OCI-LY1 (cell line): ENCODE measurements around the gene KAT5.
A peak's percentile ranks its signal among the peaks of the same experiment; 100 is the strongest.

Source experiments
- H2AFZ ChIP-seq: fragments of 200-600 bp; sonication (generic), shearing (Covaris generic); 2 replicates; pipeline ENCODE4 v1.6.0; 2014; ENCODE audit warnings: antibody characterized with exemption, mild to moderate bottlenecking, low read length
- H3F3A ChIP-seq: fragments of 200-600 bp; sonication (generic), shearing (Covaris generic); 2 replicates; pipeline ENCODE4 v1.6.0; 2014; ENCODE audit warnings: mild to moderate bottlenecking, antibody characterized with exemption, low read length, moderate library complexity; ENCODE audit not compliant: insufficient read depth
- H3K27ac ChIP-seq: fragments of 200-600 bp; sonication (generic); 2 replicates; pipeline ENCODE4 v1.5.1; 2014; ENCODE audit warnings: low read length, mixed run types, mild to moderate bottlenecking, low read depth; ENCODE audit not compliant: poor library complexity, severe bottlenecking
- H3K27me3 ChIP-seq: fragments of 200-600 bp; sonication (generic); 2 replicates; pipeline ENCODE4 v1.6.0; 2014; ENCODE audit warnings: antibody characterized with exemption, mild to moderate bottlenecking, low read length, moderate library complexity; ENCODE audit not compliant: insufficient read depth
- H3K36me3 ChIP-seq: fragments of 200-600 bp; sonication (generic); 2 replicates; pipeline ENCODE4 v1.6.1; 2014; ENCODE audit warnings: mild to moderate bottlenecking, antibody characterized with exemption, low read length, moderate library complexity, mixed read lengths; ENCODE audit not compliant: insufficient read depth
- H3K4me1 ChIP-seq: fragments of 200-600 bp; sonication (generic); 2 replicates; pipeline ENCODE4 v1.5.1; 2014; ENCODE audit warnings: mild to moderate bottlenecking, low read length, moderate library complexity; ENCODE audit not compliant: insufficient read depth, severe bottlenecking
- H3K4me2 ChIP-seq: fragments of 200-600 bp; sonication (generic), shearing (Covaris generic); 2 replicates; pipeline ENCODE4 v1.6.1; 2014; ENCODE audit warnings: low read length
- H3K4me3 ChIP-seq: fragments of 200-600 bp; sonication (generic); 2 replicates; pipeline ENCODE4 v1.5.1; 2014; ENCODE audit warnings: low read length, low read depth, mild to moderate bottlenecking, mixed read lengths; ENCODE audit not compliant: poor library complexity, severe bottlenecking
- H3K79me2 ChIP-seq: fragments of 200-600 bp; shearing (Covaris generic); 2 replicates; pipeline ENCODE4 v1.6.1; 2016; ENCODE audit warnings: mixed run types, low read length, mixed read lengths; ENCODE audit not compliant: insufficient read depth
- H3K9ac ChIP-seq: fragments of 200-600 bp; sonication (generic), shearing (Covaris generic); 2 replicates; pipeline ENCODE4 v1.6.1; 2014; ENCODE audit warnings: mild to moderate bottlenecking, low read length, mixed read lengths
- H3K9me2 ChIP-seq: fragments of 200-600 bp; sonication (generic), shearing (Covaris generic); 2 replicates; pipeline ENCODE4 v1.6.1; 2014; ENCODE audit warnings: low read depth, mild to moderate bottlenecking, low read length, mixed read lengths
- H3K9me3 ChIP-seq: fragments of 200-600 bp; shearing (Covaris generic); 2 replicates; pipeline ENCODE4 v1.6.1; 2014; ENCODE audit warnings: low read length, mixed read lengths
- H4K20me1 ChIP-seq: fragments of 200-600 bp; sonication (generic), shearing (Covaris generic); 2 replicates; pipeline ENCODE4 v1.6.0; 2016; ENCODE audit warnings: mild to moderate bottlenecking, low read length; ENCODE audit not compliant: insufficient read depth
- EZH2 ChIP-seq: fragments of 200-600 bp; sonication (generic), shearing (Covaris generic); IDR thresholded peaks from 2 replicates; pipeline ENCODE4 v1.8.0; 2017; ENCODE audit warnings: borderline replicate concordance, mixed run types, mild to moderate bottlenecking, antibody characterized with exemption, low read length, moderate library complexity, mixed read lengths
- TF ChIP-seq, protein P1 (sequence below): fragments of 200-600 bp; sonication (generic), shearing (Covaris generic); IDR thresholded peaks from 2 replicates; pipeline ENCODE4 v1.5.1; 2017; ENCODE audit warnings: mild to moderate bottlenecking, antibody characterized with exemption, low read length, moderate library complexity, mixed read lengths

Gene KAT5

DNA sequence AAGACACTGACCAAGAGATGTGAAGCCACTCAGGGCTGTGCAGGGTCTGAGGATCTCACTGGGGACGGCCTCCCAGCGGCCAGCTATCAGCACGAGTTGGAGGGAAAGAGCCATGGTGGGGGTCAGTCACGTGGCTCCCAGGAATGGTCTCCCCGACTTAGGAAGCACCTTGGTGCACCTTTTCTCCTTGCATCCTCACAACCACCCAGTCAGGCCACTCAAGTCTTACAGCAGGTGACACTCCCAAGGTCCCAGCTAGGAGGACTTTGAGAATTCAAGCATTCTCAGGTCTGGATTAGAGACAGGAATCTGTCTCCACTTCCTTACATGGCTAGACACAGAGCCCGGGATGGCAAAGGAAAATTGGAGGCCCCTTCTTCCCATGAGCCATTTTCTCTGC lies 5.9 kb downstream of the KAT5 start:
- H3K79me2 ChIP-seq, result peaks cover 11% of the 10 kb centered on the region; the same call in 1 of the 2 replicates
- H3K4me3 ChIP-seq, result no peak overlapping the region

DNA sequence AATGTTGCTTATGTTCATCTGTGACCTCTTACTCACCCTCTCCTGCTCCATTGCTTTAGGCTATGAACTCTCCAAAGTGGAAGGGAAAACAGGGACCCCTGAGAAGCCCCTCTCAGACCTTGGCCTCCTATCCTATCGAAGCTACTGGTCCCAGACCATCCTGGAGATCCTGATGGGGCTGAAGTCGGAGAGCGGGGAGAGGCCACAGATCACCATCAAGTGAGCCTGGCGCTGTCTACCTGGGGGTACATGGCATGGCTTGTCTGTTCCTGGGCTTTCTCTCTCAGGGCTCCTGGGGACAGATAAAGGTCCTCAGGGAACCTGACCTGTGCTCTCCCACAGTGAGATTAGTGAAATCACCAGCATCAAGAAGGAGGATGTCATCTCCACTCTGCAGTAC lies 6.5 kb downstream of the KAT5 start:
- Histone ChIP-seq H3K9me2 (no peaks in the 10 kb centered on the region), H3K27ac (no peak overlapping the region), H3K4me2 (peak overlapping the region; percentile 95), H3K4me3 (peak overlapping the region; percentile 82), H3K79me2 (peaks cover 11% of the 10 kb centered on the region; the same call in 1 of the 2 replicates), H3K27me3 (no peaks in the 10 kb centered on the region), H2AFZ (no peak overlapping the region), H3K4me1 (peaks cover 22% of the 10 kb centered on the region), H3K36me3 (peaks cover 63% of the 10 kb centered on the region), H4K20me1 (no peaks in the 10 kb centered on the region), H3K9ac (peak overlapping the region; percentile 81; the same call in 1 of the 2 replicates), H3K9me3 (no peaks in the 10 kb centered on the region), H3F3A (no peaks in the 10 kb centered on the region)
- TF ChIP-seq EZH2, result no peak
- TF ChIP-seq, protein P1, sequence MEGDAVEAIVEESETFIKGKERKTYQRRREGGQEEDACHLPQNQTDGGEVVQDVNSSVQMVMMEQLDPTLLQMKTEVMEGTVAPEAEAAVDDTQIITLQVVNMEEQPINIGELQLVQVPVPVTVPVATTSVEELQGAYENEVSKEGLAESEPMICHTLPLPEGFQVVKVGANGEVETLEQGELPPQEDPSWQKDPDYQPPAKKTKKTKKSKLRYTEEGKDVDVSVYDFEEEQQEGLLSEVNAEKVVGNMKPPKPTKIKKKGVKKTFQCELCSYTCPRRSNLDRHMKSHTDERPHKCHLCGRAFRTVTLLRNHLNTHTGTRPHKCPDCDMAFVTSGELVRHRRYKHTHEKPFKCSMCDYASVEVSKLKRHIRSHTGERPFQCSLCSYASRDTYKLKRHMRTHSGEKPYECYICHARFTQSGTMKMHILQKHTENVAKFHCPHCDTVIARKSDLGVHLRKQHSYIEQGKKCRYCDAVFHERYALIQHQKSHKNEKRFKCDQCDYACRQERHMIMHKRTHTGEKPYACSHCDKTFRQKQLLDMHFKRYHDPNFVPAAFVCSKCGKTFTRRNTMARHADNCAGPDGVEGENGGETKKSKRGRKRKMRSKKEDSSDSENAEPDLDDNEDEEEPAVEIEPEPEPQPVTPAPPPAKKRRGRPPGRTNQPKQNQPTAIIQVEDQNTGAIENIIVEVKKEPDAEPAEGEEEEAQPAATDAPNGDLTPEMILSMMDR, result no peak

More for the DNA sequence above, 5.9 kb downstream of the KAT5 start:
- Histone ChIP-seq H3K9ac (no peak overlapping the region), H3K9me2 (no peaks in the 10 kb centered on the region), H3K4me1 (peaks cover 26% of the 10 kb centered on the region), H3K9me3 (no peaks in the 10 kb centered on the region), H3K27me3 (no peaks in the 10 kb centered on the region), H4K20me1 (no peaks in the 10 kb centered on the region), H2AFZ (no peak overlapping the region), H3K4me2 (no peak overlapping the region), H3K36me3 (peaks cover 69% of the 10 kb centered on the region), H3K27ac (no peak overlapping the region), H3F3A (no peaks in the 10 kb centered on the region)
- TF ChIP-seq, protein P1, result no peak
- TF ChIP-seq EZH2, result no peak

DNA sequence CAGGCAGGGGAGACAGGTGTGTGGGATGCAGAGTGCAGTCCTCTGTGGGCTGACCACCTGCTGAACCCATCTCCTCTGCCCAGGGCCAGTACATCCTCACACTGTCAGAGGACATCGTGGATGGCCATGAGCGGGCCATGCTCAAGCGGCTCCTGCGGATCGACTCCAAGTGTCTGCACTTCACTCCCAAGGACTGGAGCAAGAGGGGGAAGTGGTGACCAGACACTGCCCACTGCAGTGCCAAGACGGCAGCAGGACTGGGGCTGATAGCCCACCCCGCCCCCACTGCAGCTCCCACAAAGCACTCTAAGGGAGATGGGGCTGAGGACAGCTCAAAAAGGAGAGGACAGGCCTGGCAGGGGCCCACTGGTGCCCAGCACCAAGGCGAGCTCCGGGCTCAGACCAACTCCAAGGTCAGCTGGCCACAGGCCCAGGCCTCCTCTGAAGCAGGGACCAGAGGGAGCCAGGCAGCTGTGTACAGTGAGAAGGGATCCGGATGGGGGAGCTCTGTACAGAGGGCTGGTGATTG lies 7.0 kb downstream of the KAT5 start:
- Histone ChIP-seq H2AFZ (no peak overlapping the region), H3K79me2 (peaks cover 11% of the 10 kb centered on the region; the same call in 1 of the 2 replicates), H3K4me3 (peak overlapping the region; percentile 82), H3K9me3 (no peaks in the 10 kb centered on the region), H3K4me1 (peaks cover 22% of the 10 kb centered on the region), H3F3A (no peaks in the 10 kb centered on the region), H3K4me2 (peak overlapping the region; percentile 95), H3K36me3 (peaks cover 58% of the 10 kb centered on the region), H3K9me2 (no peaks in the 10 kb centered on the region), H3K9ac (peak overlapping the region; percentile 81; the same call in 1 of the 2 replicates), H4K20me1 (no peaks in the 10 kb centered on the region), H3K27me3 (no peaks in the 10 kb centered on the region), H3K27ac (no peak overlapping the region)
- no peak for TF ChIP-seq EZH2
- TF ChIP-seq, protein P1, result no peak
